GM12878 (cell line): ENCODE data around the gene PRRT3. TPM values are rescaled to one million over a fixed set of nuclear protein-coding genes. Genes with fewer than 3 reads are reported as not detected.

Experiments
- ATF7 ChIP-seq: fragments of 450-650 bp; IDR thresholded peaks from 2 replicates; pipeline ENCODE4 v1.6.1; 2016; ENCODE audit warnings: low read depth, mild to moderate bottlenecking
- BMI1 ChIP-seq: fragments of 450-650 bp; IDR thresholded peaks from 2 replicates; pipeline ENCODE4 v1.6.1; 2016; ENCODE audit warnings: mild to moderate bottlenecking, moderate library complexity, borderline replicate concordance
- ESRRA ChIP-seq: IDR thresholded peaks from 2 replicates; pipeline ENCODE4 v1.6.1; 2012; ENCODE audit warnings: mild to moderate bottlenecking, low read length, improper control_type of control experiment
- GATAD2B ChIP-seq: fragments of 450-650 bp; conservative IDR thresholded peaks from 2 replicates; pipeline ENCODE4 v1.6.1; 2017; ENCODE audit warnings: low read depth, mild to moderate bottlenecking, moderate library complexity
- HDGF ChIP-seq: fragments of 450-650 bp; IDR thresholded peaks from 2 replicates; pipeline ENCODE4 v1.6.1; 2016; ENCODE audit warnings: antibody characterized with exemption
- HSF1 ChIP-seq: fragments of 150-350 bp; IDR thresholded peaks from 2 replicates; pipeline ENCODE4 v1.6.1; 2014; ENCODE audit warnings: mild to moderate bottlenecking, low read depth, low read length
- IKZF1 ChIP-seq: fragments of 450-650 bp; conservative IDR thresholded peaks from 2 replicates; pipeline ENCODE4 v1.6.1; 2017; ENCODE audit warnings: antibody characterized with exemption, mild to moderate bottlenecking
- MEF2A ChIP-seq: IDR thresholded peaks from 2 replicates; pipeline ENCODE4 v1.6.1; 2011; ENCODE audit warnings: low read depth, mild to moderate bottlenecking, low read length, moderate library complexity; ENCODE audit not compliant: insufficient read depth
- NFYB ChIP-seq: IDR thresholded peaks from 2 replicates; pipeline ENCODE4 v1.6.1; 2011; ENCODE audit warnings: low read depth, mild to moderate bottlenecking, low read length, improper control_type of control experiment, moderate library complexity; ENCODE audit not compliant: insufficient read depth
- NR2C1 ChIP-seq: fragments of 450-650 bp; IDR thresholded peaks from 2 replicates; pipeline ENCODE4 v1.6.1; 2017; ENCODE audit warnings: antibody characterized with exemption, mild to moderate bottlenecking, moderate library complexity
- NR2C2 ChIP-seq: IDR thresholded peaks from 2 replicates; pipeline ENCODE4 v1.6.1; 2011; ENCODE audit warnings: borderline replicate concordance, low read depth; ENCODE audit not compliant: control insufficient read depth, insufficient read length
- NR2F1 ChIP-seq: fragments of 450-650 bp; conservative IDR thresholded peaks from 2 replicates; pipeline ENCODE4 v1.6.1; 2017; ENCODE audit warnings: mild to moderate bottlenecking
- PKNOX1 ChIP-seq: fragments of 450-650 bp; IDR thresholded peaks from 2 replicates; pipeline ENCODE4 v1.6.1; 2016; ENCODE audit warnings: mild to moderate bottlenecking
- RUNX3 ChIP-seq: IDR thresholded peaks from 2 replicates; pipeline ENCODE4 v1.6.1; 2012; ENCODE audit warnings: low read length, inconsistent platforms
- SMC3 ChIP-seq: IDR thresholded peaks from 2 replicates; pipeline ENCODE4 v1.6.1; 2011; ENCODE audit warnings: low read length, improper control_type of control experiment, borderline replicate concordance
- SUZ12 ChIP-seq: fragments of 200-600 bp; sonication (generic); IDR thresholded peaks from one replicate; pipeline ENCODE4 v1.6.1; 2018; ENCODE audit warnings: antibody characterized with exemption, mild to moderate bottlenecking; ENCODE audit not compliant: unreplicated experiment
- TARDBP ChIP-seq: IDR thresholded peaks from 2 replicates; pipeline ENCODE4 v1.6.1; 2016; ENCODE audit warnings: borderline replicate concordance
- TCF7 ChIP-seq: IDR thresholded peaks from 2 replicates; pipeline ENCODE4 v1.6.1; 2014; ENCODE audit warnings: antibody characterized with exemption, borderline replicate concordance
- USF1 ChIP-seq: IDR thresholded peaks from 2 replicates; pipeline ENCODE4 v1.6.1; 2011; ENCODE audit warnings: borderline replicate concordance, low read depth, mild to moderate bottlenecking, moderate library complexity, mixed read lengths, low read length; ENCODE audit not compliant: insufficient read depth; ENCODE audit errors: extremely low read length
- ZNF24 ChIP-seq: fragments of 450-650 bp; IDR thresholded peaks from 2 replicates; pipeline ENCODE4 v1.6.1; 2017; ENCODE audit warnings: antibody characterized with exemption, mild to moderate bottlenecking
- ZNF274 ChIP-seq: IDR thresholded peaks from one replicate; pipeline ENCODE4 v1.8.0; 2011; ENCODE audit not compliant: insufficient read length, insufficient read depth
- polyA plus RNA-seq, 11 experiments: library from polyadenylated mRNA; depleted of rRNA in 4 of 11; unstranded in 6 of 11; stranded (reverse) in 5 of 11; fragments of >200 nt; fragmentation: Nextera tagmentation in 4 of 11; fragmentation: Illumina TruSeq in 1 of 11; extraction: Ambion mirVana in 4 of 11; extraction: Trizol in 1 of 11; gene quantifications; 1 replicate in 1 of 11; 2 replicates in 10 of 11; pipeline versions ENCODE4 v1.2.1 to v1.2.3, GENCODE V29; 2011 to 2016; ENCODE audit warnings: inconsistent platforms in 2 of 11, missing spikeins in 2 of 11, low read depth in 1 of 11
- total RNA-seq, 4 experiments: library from RNA; depleted of rRNA in 3 of 4; stranded (reverse); fragments of >200 nt in 3 of 4; fragmentation: Illumina TruSeq in 1 of 4; extraction: Trizol in 1 of 4; gene quantifications; 2 replicates each; pipeline versions ENCODE4 v1.2.1 to v1.2.3, GENCODE V29; 2013 to 2021
- TF ChIP-seq, protein P1 (sequence below): IDR thresholded peaks from 2 replicates; pipeline ENCODE4 v1.6.1; 2011; ENCODE audit warnings: low read depth, low read length, improper control_type of control experiment, borderline replicate concordance
- TF ChIP-seq, protein P2 (sequence below): IDR thresholded peaks from 2 replicates; pipeline ENCODE4 v1.6.1; 2011; ENCODE audit warnings: borderline replicate concordance, low read depth, mild to moderate bottlenecking, moderate library complexity, low read length; ENCODE audit not compliant: insufficient read depth, poor library complexity, severe bottlenecking

PRRT3 gene
- total and polyA plus RNA-seq, 10 of the 15 experiments (the other 5 are each of a cell fraction or from before 2014, with no cell fraction given) = 0.53 to 18.0 (median 7.1) TPM

DNA sequence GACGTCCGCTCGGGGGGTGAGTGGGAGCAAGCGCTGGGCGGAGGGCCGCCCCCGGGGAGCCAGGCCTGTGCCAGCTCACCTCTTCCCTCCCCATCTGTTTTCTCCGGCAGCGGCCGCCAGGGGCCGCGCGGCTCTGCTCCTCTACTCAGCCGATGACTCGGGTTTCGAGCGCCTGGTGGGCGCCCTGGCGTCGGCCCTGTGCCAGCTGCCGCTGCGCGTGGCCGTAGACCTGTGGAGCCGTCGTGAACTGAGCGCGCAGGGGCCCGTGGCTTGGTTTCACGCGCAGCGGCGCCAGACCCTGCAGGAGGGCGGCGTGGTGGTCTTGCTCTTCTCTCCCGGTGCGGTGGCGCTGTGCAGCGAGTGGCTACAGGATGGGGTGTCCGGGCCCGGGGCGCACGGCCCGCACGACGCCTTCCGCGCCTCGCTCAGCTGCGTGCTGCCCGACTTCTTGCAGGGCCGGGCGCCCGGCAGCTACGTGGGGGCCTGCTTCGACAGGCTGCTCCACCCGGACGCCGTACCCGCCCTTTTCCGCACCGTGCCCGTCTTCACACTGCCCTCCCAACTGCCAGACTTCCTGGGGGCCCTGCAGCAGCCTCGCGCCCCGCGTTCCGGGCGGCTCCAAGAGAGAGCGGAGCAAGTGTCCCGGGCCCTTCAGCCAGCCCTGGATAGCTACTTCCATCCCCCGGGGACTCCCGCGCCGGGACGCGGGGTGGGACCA is 19.2 kb downstream of the PRRT3 start (continued):
- TF ChIP-seq GATAD2B (peak; percentile 94), HSF1 (no peak), TARDBP (no peak), RUNX3 (peak; percentile 15; the same call in 1 of the 2 replicates), NR2F1 (peak; percentile 61), NFYB (no peak), ZNF24 (peak; percentile 62; the same call in 1 of the 2 replicates), USF1 (no peak), PKNOX1 (no peak), SUZ12 (no peak), ZNF274 (no peak), ATF7 (no peak), HDGF (no peak), NR2C1 (no peak), TCF7 (no peak), BMI1 (no peak), SMC3 (peak; percentile 59; the same call in 1 of the 2 replicates), ESRRA (no peak), NR2C2 (no peak), IKZF1 (peak; percentile 82), MEF2A (no peak)
- TF ChIP-seq, protein P1, sequence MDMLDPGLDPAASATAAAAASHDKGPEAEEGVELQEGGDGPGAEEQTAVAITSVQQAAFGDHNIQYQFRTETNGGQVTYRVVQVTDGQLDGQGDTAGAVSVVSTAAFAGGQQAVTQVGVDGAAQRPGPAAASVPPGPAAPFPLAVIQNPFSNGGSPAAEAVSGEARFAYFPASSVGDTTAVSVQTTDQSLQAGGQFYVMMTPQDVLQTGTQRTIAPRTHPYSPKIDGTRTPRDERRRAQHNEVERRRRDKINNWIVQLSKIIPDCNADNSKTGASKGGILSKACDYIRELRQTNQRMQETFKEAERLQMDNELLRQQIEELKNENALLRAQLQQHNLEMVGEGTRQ = no peak
- TF ChIP-seq, protein P2, sequence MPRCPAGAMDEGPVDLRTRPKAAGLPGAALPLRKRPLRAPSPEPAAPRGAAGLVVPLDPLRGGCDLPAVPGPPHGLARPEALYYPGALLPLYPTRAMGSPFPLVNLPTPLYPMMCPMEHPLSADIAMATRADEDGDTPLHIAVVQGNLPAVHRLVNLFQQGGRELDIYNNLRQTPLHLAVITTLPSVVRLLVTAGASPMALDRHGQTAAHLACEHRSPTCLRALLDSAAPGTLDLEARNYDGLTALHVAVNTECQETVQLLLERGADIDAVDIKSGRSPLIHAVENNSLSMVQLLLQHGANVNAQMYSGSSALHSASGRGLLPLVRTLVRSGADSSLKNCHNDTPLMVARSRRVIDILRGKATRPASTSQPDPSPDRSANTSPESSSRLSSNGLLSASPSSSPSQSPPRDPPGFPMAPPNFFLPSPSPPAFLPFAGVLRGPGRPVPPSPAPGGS = no peak
